Hepatocyte (in vitro differentiated cells): Measurements from ENCODE around the gene HSD3B7. TPM values are rescaled to one million over a fixed set of nuclear protein-coding genes. Genes with fewer than 3 reads are reported as not detected.

Source experiments
- DNase-seq: peaks from one replicate; pipeline ENCODE4 v3.0.0-alpha.2; 2016; ENCODE audit warnings: low spot score
- H2AFZ ChIP-seq: fragments of 200-600 bp; sonication (generic); 2 replicates; pipeline ENCODE4 v1.6.0; 2016; ENCODE audit warnings: antibody characterized with exemption, mild to moderate bottlenecking
- H3K27ac ChIP-seq: fragments of 200-600 bp; sonication (generic); 2 replicates; pipeline ENCODE4 v1.5.1; 2016; ENCODE audit warnings: mild to moderate bottlenecking
- H3K27me3 ChIP-seq: fragments of 200-600 bp; sonication (generic); 2 replicates; pipeline ENCODE4 v1.6.1; 2016
- H3K36me3 ChIP-seq: fragments of 200-600 bp; sonication (generic); replicated peaks from 2 replicates; pipeline ENCODE4 v1.5.1; 2016; ENCODE audit warnings: low read depth; ENCODE audit not compliant: insufficient read depth
- H3K4me1 ChIP-seq: fragments of 200-600 bp; sonication (generic); 2 replicates; pipeline ENCODE4 v1.5.1; 2016; ENCODE audit warnings: mild to moderate bottlenecking, moderate library complexity; ENCODE audit not compliant: insufficient read depth
- H3K4me2 ChIP-seq: fragments of 200-600 bp; sonication (generic); 2 replicates; pipeline ENCODE4 v1.6.0; 2016
- H3K4me3 ChIP-seq: fragments of 200-600 bp; sonication (generic); 2 replicates; pipeline ENCODE4 v1.5.1; 2016; ENCODE audit warnings: mild to moderate bottlenecking
- H3K79me2 ChIP-seq: fragments of 200-600 bp; sonication (generic); 2 replicates; pipeline ENCODE4 v1.6.0; 2017; ENCODE audit warnings: mild to moderate bottlenecking
- H3K9me2 ChIP-seq: fragments of 200-600 bp; sonication (generic); replicated peaks from 2 replicates; pipeline ENCODE4 v1.6.0; 2017; ENCODE audit warnings: mild to moderate bottlenecking; ENCODE audit not compliant: insufficient read depth
- H3K9me3 ChIP-seq: fragments of 200-600 bp; sonication (generic); 2 replicates; pipeline ENCODE4 v1.5.1; 2016; ENCODE audit warnings: low read depth, mild to moderate bottlenecking
- H4K20me1 ChIP-seq: fragments of 200-600 bp; sonication (generic); 2 replicates; pipeline ENCODE4 v1.6.0; 2016; ENCODE audit warnings: mild to moderate bottlenecking; ENCODE audit not compliant: insufficient read depth, poor library complexity, severe bottlenecking
- CTCF ChIP-seq: fragments of 200-600 bp; sonication (generic); IDR thresholded peaks from 2 replicates; pipeline ENCODE4 v1.5.1; 2016; ENCODE audit warnings: antibody characterized with exemption, mild to moderate bottlenecking; ENCODE audit not compliant: poor library complexity
- EZH2 ChIP-seq: fragments of 200-600 bp; sonication (generic); IDR thresholded peaks from 2 replicates; pipeline ENCODE4 v1.6.1; 2016; ENCODE audit warnings: antibody characterized with exemption, mild to moderate bottlenecking, borderline replicate concordance
- EZH2phosphoT487 ChIP-seq: fragments of 200-600 bp; sonication (generic); IDR thresholded peaks from one replicate; pipeline ENCODE4 v1.6.1; 2018; ENCODE audit warnings: antibody characterized with exemption, mild to moderate bottlenecking, low read depth, moderate library complexity; ENCODE audit not compliant: unreplicated experiment, severe bottlenecking
- WGBS: methylation state at CpG from one replicate; pipeline ENCODE4 v1.1.6; 2016; ENCODE audit warnings: low lambda C conversion rate; ENCODE audit errors: missing lambda C conversion rate; 5-methylcytosine and 5-hydroxymethylcytosine counted together
- polyA plus RNA-seq: library from polyadenylated mRNA; unstranded; fragments of >200 nt; fragmentation: Nextera tagmentation; extraction: Ambion mirVana; gene quantifications from 2 replicates; pipeline ENCODE4 v1.2.1, GENCODE V29; 2016
- total RNA-seq: library from RNA; depleted of rRNA; stranded (reverse); fragments of >200 nt; gene quantifications from 2 replicates; pipeline ENCODE4 v1.2.3, GENCODE V29; 2014

The HSD3B7 gene
- total and polyA plus RNA-seq, 2 experiments from 2014 or later: 17.5 to 20.8 TPM

- DNase-seq: no peak
- WGBS: no CpG with 5 or more reads among the region's 3 CpGs
- H3K4me2 ChIP-seq: peak overlapping the region; percentile 96
- H3K27ac ChIP-seq: peak overlapping the region; percentile 98
- no peaks in the 10 kb centered on the region for H3K27me3 ChIP-seq
- H3K36me3 ChIP-seq: no peaks in the 10 kb centered on the region
- peaks cover 25% of the 10 kb centered on the region for H3K4me1 ChIP-seq
- H3K9me2 ChIP-seq: no peaks in the 10 kb centered on the region
- no peak overlapping the region for H2AFZ ChIP-seq
- no peaks in the 10 kb centered on the region for H3K9me3 ChIP-seq
- H3K79me2 ChIP-seq: peaks cover 35% of the 10 kb centered on the region
- no peak for TF ChIP-seq EZH2
- TF ChIP-seq EZH2phosphoT487: no peak
- TF ChIP-seq CTCF: no peak
- H3K4me3 ChIP-seq: no peak overlapping the region
- H4K20me1 ChIP-seq: no peaks in the 10 kb centered on the region
Observed at GRCh38 chr16:30947541-30947858, 37.5 kb upstream of the HSD3B7 start.

DNA sequence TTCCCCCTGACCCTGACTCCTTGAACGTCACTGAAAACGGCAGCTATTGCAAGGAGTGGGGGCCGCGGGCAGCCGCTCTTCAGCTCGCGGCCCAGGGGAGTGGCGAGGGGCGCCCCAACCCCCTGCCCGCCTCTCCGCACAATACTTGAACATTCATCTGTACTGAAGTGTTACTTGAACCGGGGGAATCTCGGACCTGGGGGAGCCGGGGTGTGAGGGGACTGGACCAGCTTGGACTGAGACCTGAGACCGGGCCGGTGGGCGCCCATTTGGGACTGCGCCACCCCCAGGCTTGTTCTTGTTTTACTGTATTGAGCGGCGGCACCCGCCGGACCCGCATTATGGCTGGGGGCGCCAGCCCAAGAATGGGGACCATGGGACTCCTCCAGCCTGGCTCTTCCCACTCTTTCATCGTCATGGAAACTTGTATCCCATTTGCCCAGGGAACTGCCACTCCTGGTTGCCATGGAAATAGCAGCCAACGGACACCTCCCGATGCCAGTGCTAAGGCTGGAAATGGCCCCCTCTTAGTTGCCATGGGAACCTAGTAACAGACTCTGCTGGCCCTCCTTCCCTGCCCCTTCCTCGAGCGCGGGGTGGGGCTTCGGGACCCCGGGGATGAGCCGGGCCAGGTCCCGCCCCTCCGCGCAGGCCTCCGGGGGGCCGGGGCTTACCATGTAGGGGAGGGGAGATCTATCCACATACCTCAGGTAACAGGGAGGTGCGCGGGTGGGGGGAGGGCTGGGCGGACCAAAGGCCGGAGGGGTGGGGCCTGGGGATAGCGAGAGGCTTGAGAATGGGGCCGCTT, 36.9 kb upstream of the HSD3B7 start:
- H3K79me2 ChIP-seq: peaks cover 35% of the 10 kb centered on the region
- no peaks in the 10 kb centered on the region for H3K9me2 ChIP-seq
- H2AFZ ChIP-seq: peak overlapping the region; percentile 84
- H3K4me3 ChIP-seq: peak overlapping the region; percentile 99
- H3K4me1 ChIP-seq: peaks cover 20% of the 10 kb centered on the region
- no peaks in the 10 kb centered on the region for H4K20me1 ChIP-seq
- no peaks in the 10 kb centered on the region for H3K9me3 ChIP-seq
- H3K27me3 ChIP-seq: no peaks in the 10 kb centered on the region
- H3K4me2 ChIP-seq: peak overlapping the region; percentile 96
- peak; percentile 7 for TF ChIP-seq CTCF
- TF ChIP-seq EZH2: no peak
- no peak for TF ChIP-seq EZH2phosphoT487
- H3K36me3 ChIP-seq: no peaks in the 10 kb centered on the region
- peak; percentile 99 for DNase-seq
- peak overlapping the region; percentile 98 for H3K27ac ChIP-seq
- WGBS: 22% methylated on average over 39 of the region's 44 CpGs

DNA sequence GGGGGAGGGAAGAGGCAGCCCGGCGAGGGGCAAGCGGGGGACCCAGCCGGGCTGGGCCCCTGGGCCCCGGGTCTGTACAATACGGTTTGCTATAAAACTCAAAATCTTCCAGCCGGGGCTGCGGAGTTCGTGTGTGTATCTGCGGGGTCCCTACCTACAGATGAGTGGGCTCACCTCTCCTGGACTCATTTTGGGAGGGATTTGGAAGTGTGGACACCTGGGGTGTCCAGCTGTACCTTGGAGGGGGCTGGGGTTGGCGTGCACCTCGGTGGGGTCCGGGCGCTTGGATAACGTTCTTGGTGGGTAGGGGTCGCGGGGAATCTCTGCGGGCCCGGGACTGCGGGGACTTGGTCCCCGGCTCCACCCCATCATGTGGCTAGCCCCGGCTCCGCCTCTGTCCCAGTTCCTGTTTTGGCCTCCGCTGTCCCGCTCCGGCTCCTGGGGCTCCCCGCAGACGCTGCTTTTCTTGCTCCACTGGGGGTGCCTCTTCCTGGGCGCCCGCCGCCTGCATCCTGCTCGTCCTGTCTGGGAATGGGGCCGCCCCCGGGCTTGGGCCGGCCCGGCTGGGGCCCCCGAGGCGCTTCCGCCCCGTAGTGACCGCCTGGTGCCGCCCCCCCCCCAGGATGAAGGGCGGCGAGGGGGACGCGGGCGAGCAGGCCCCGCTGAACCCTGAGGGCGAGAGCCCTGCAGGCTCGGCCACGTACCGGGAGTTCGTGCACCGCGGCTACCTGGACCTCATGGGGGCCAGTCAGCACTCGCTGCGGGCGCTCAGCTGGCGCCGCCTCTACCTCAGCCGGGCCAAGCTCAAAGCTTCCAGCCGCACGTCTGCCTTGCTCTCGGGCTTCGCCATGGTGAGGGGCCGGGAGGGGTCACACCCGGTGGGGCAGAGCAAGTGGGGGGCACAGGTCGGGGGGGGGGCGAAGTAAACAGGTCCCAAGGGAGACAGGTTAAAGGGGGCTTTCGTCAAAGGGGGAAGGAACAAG, 36.0 kb upstream of the HSD3B7 start, which contains the start of gene ORAI3:
ORAI3 (plus strand) TSS at position 402 of the 983 bp plus-strand sequence; CDS start at position 624, 222 bp downstream.
- Histone ChIP-seq H3K4me1 (peaks cover 19% of the 10 kb centered on the region), H3K9me3 (no peaks in the 10 kb centered on the region), H3K9me2 (no peaks in the 10 kb centered on the region), H3K36me3 (no peaks in the 10 kb centered on the region), H3K4me2 (peak within 1 kb of the TSS; percentile 96), H3K27me3 (no peaks in the 10 kb centered on the region), H2AFZ (peak within 1 kb of the TSS; percentile 84), H3K4me3 (peak within 1 kb of the TSS; percentile 99), H4K20me1 (no peaks in the 10 kb centered on the region), H3K27ac (peak within 1 kb of the TSS; percentile 98), H3K79me2 (peaks cover 35% of the 10 kb centered on the region)
- WGBS: 0% methylated on average over 25 of the region's 70 CpGs
- DNase-seq: peak; percentile 86
- TF ChIP-seq EZH2: no peak
- no peak for TF ChIP-seq CTCF
- no peak for TF ChIP-seq EZH2phosphoT487
